HUES64 (cell line): ENCODE data around the gene PRADC1. TPM values are rescaled to one million over a fixed set of nuclear protein-coding genes. Genes with fewer than 3 reads are reported as not detected.

Experiments used
- H3K27ac ChIP-seq: 2 replicates; pipeline ENCODE4 v1.7.0; 2013; ENCODE audit warnings: low read depth, low read length, inconsistent platforms
- H3K27me3 ChIP-seq: 2 replicates; pipeline ENCODE4 v1.6.1; 2013; ENCODE audit warnings: mild to moderate bottlenecking, low read length; ENCODE audit not compliant: insufficient read depth
- H3K36me3 ChIP-seq: 2 replicates; pipeline ENCODE4 v1.6.1; 2013; ENCODE audit warnings: mild to moderate bottlenecking, low read length; ENCODE audit not compliant: insufficient read depth
- H3K4me1 ChIP-seq: 2 replicates; pipeline ENCODE4 v1.6.1; 2013; ENCODE audit warnings: mild to moderate bottlenecking, low read length, moderate library complexity; ENCODE audit not compliant: insufficient read depth
- H3K4me3 ChIP-seq: 2 replicates; pipeline ENCODE4 v1.5.1; 2013; ENCODE audit warnings: mild to moderate bottlenecking, low read length, moderate library complexity
- H3K9ac ChIP-seq: 2 replicates; pipeline ENCODE4 v1.6.1; 2013; ENCODE audit warnings: mild to moderate bottlenecking, low read depth, low read length
- H3K9me3 ChIP-seq: 2 replicates; pipeline ENCODE4 v1.6.1; 2013; ENCODE audit warnings: low read depth, low read length; ENCODE audit not compliant: insufficient read depth
- WGBS: fragments of 150-250, 120-280 bp; methylation state at CpG from one replicate; pipeline ENCODE4 v1.1.7; 2013; ENCODE audit warnings: missing lambda C conversion rate; 5-methylcytosine and 5-hydroxymethylcytosine counted together
- polyA plus RNA-seq, 2 experiments: library from polyadenylated mRNA; stranded (reverse); fragments of 50-300 nt; gene quantifications; one replicate each; pipeline ENCODE4 v1.2.3, GENCODE V29; 2013

The PRADC1 gene
- 8.6 TPM for polyA plus RNA-seq (2013, experiment 1 of 2)
- polyA plus RNA-seq (2013, experiment 2 of 2), result 8.6 TPM

- under 1% methylated on average over 67 of the region's 67 CpGs for WGBS
- H3K9ac ChIP-seq, result peak within 1 kb of the TSS; percentile 98
- no peaks in the 10 kb centered on the region for H3K27me3 ChIP-seq
- peak within 1 kb of the TSS; percentile 92; the same call in 1 of the 2 replicates for H3K27ac ChIP-seq
- H3K36me3 ChIP-seq, result peaks cover 12% of the 10 kb centered on the region
- H3K4me1 ChIP-seq, result peaks cover 17% of the 10 kb centered on the region
- H3K4me3 ChIP-seq, result peak within 1 kb of the TSS; percentile 98
- no peaks in the 10 kb centered on the region for H3K9me3 ChIP-seq
These were observed at the start of gene PRADC1 for GRCh38 chr2:73233154-73233931. Gene PRADC1 (minus strand): TSS chr2:73233239. CDS start chr2:73233160, 79 bp downstream.

- Histone ChIP-seq H3K27ac (no peak overlapping the region), H3K9ac (no peak overlapping the region), H3K4me1 (peaks cover 5% of the 10 kb centered on the region; the same call in 1 of the 2 replicates), H3K36me3 (peaks cover 4% of the 10 kb centered on the region; the same call in 1 of the 2 replicates), H3K9me3 (no peaks in the 10 kb centered on the region), H3K4me3 (no peak overlapping the region), H3K27me3 (peaks cover 18% of the 10 kb centered on the region)
These were observed 48.2 kb upstream of the PRADC1 start for GRCh38 chr2:73281244-73281643.

- H3K4me3 ChIP-seq, result no peak overlapping the region
- H3K36me3 ChIP-seq, result peaks cover 4% of the 10 kb centered on the region; the same call in 1 of the 2 replicates
- H3K9me3 ChIP-seq, result no peaks in the 10 kb centered on the region
- no peak overlapping the region for H3K27ac ChIP-seq
- peaks cover 5% of the 10 kb centered on the region; the same call in 1 of the 2 replicates for H3K4me1 ChIP-seq
- peaks cover 4% of the 10 kb centered on the region for H3K27me3 ChIP-seq
- 57% methylated on average over 9 of the region's 9 CpGs for WGBS
- H3K9ac ChIP-seq, result no peak overlapping the region
These were observed 46.8 kb upstream of the PRADC1 start for GRCh38 chr2:73279852-73280251.

- no peak overlapping the region for H3K4me3 ChIP-seq
- H3K27me3 ChIP-seq, result peaks cover 43% of the 10 kb centered on the region
- H3K9ac ChIP-seq, result no peak overlapping the region
- H3K9me3 ChIP-seq, result no peaks in the 10 kb centered on the region
- no peaks in the 10 kb centered on the region for H3K4me1 ChIP-seq
- WGBS, result 80% methylated on average over 1 of the region's 1 CpG
- 0 out of 2 replicates have a peak, but pooled peaks cover 1% of the 10 kb centered on the region for H3K36me3 ChIP-seq
- H3K27ac ChIP-seq, result no peak overlapping the region
These were observed 39.2 kb upstream of the PRADC1 start for GRCh38 chr2:73272270-73272669.

GRCh38 chr2:73269686-73270465, 36.8 kb upstream of the PRADC1 start:
- no peaks in the 10 kb centered on the region for H3K9me3 ChIP-seq
- peaks cover 47% of the 10 kb centered on the region for H3K27me3 ChIP-seq
- peak overlapping the region; percentile 51 for H3K4me3 ChIP-seq
- peak overlapping the region; percentile 54; the same call in 1 of the 2 replicates for H3K9ac ChIP-seq
- no peak overlapping the region for H3K27ac ChIP-seq
- WGBS, result 20% methylated on average over 21 of the region's 22 CpGs
- no peaks in the 10 kb centered on the region for H3K36me3 ChIP-seq
- no peaks in the 10 kb centered on the region for H3K4me1 ChIP-seq

GRCh38 chr2:73268830-73269685, 36.0 kb upstream of the PRADC1 start:
- H3K9ac ChIP-seq, result peak overlapping the region; percentile 54; the same call in 1 of the 2 replicates
- H3K4me1 ChIP-seq, result no peaks in the 10 kb centered on the region
- 2% methylated on average over 113 of the region's 113 CpGs for WGBS
- no peaks in the 10 kb centered on the region for H3K9me3 ChIP-seq
- H3K4me3 ChIP-seq, result peak overlapping the region; percentile 51
- no peaks in the 10 kb centered on the region for H3K36me3 ChIP-seq
- peaks cover 47% of the 10 kb centered on the region for H3K27me3 ChIP-seq
- H3K27ac ChIP-seq, result no peak overlapping the region

DNA sequence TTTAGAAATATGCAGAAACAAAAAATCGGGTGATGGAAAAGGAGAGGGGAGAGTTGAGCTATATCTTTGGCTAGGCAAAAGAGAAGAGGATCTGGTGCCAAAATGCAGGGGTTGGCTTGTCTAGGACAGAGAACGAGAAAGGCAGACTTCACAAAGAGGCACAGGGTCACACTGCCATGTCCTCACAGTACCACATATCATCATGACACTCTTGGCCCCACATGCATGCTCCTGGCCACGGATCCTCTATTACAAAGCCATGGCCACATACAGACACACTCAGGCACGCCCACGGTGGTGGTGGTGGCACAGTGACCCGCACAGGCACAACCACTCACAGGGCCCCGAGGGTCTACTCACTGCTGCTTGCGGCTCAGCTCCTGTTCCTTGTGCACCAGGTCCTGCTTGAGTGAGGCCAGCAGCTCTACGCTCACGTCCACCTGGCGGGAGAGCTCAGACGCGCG, 35.4 kb upstream of the PRADC1 start:
- peaks cover 2% of the 10 kb centered on the region; the same call in 1 of the 2 replicates for H3K36me3 ChIP-seq
- H3K4me1 ChIP-seq, result no peaks in the 10 kb centered on the region
- no peak overlapping the region for H3K9ac ChIP-seq
- WGBS, result 33% methylated on average over 14 of the region's 14 CpGs
- H3K9me3 ChIP-seq, result no peaks in the 10 kb centered on the region
- peaks cover 47% of the 10 kb centered on the region for H3K27me3 ChIP-seq
- peak overlapping the region; percentile 51 for H3K4me3 ChIP-seq
- no peak overlapping the region for H3K27ac ChIP-seq

GRCh38 chr2:73267008-73267407, 34.0 kb upstream of the PRADC1 start:
- Histone ChIP-seq H3K9me3 (no peaks in the 10 kb centered on the region), H3K36me3 (peaks cover 2% of the 10 kb centered on the region; the same call in 1 of the 2 replicates), H3K4me1 (no peaks in the 10 kb centered on the region), H3K4me3 (no peak overlapping the region), H3K27me3 (peaks cover 47% of the 10 kb centered on the region), H3K27ac (no peak overlapping the region), H3K9ac (no peak overlapping the region)
- 98% methylated on average over 4 of the region's 4 CpGs for WGBS

GRCh38 chr2:73266061-73266901, 33.2 kb upstream of the PRADC1 start:
- H3K27ac ChIP-seq, result no peak overlapping the region
- H3K27me3 ChIP-seq, result peaks cover 44% of the 10 kb centered on the region
- H3K9me3 ChIP-seq, result no peaks in the 10 kb centered on the region
- no peaks in the 10 kb centered on the region for H3K4me1 ChIP-seq
- no peak overlapping the region for H3K4me3 ChIP-seq
- no peak overlapping the region for H3K9ac ChIP-seq
- H3K36me3 ChIP-seq, result peaks cover 2% of the 10 kb centered on the region; the same call in 1 of the 2 replicates
- WGBS, result 92% methylated on average over 26 of the region's 26 CpGs
